Activated CD4-positive, alpha-beta T cell treated with anti-CD3 and anti-CD28 coated beads, Interleukin-2, amount 50 U/mL, for 24 hours (primary cell): ENCODE data around the gene MCF2L2.

Experiments
- DNase-seq, 2 donors: peaks; one replicate each; pipeline ENCODE4 v3.0.0-alpha.2; 2020; ENCODE audit warnings: low read depth in 1 of 2, low spot score in 1 of 2

The MCF2L2 gene

GRCh38 chr3:183328823-183329222, 99.6 kb downstream of the MCF2L2 start:
- no peak for DNase-seq

- no peak for DNase-seq
Observed at GRCh38 chr3:183328164-183328563, 100.3 kb downstream of the MCF2L2 start.

GRCh38 chr3:183327343-183327742, 101.1 kb downstream of the MCF2L2 start:
- no peak for DNase-seq

- no peak for DNase-seq
Observed at GRCh38 chr3:183324083-183324482, 104.3 kb downstream of the MCF2L2 start.

GRCh38 chr3:183319371-183319770, 109.0 kb downstream of the MCF2L2 start:
- no peak for DNase-seq

- no peak for DNase-seq
Observed at GRCh38 chr3:183318877-183319276, 109.5 kb downstream of the MCF2L2 start.

GRCh38 chr3:183317886-183318865, 110.2 kb downstream of the MCF2L2 start:
- DNase-seq, result no peak

- DNase-seq, result no peak
Observed at GRCh38 chr3:183317271-183317670, 111.1 kb downstream of the MCF2L2 start.

GRCh38 chr3:183315739-183316138, 112.7 kb downstream of the MCF2L2 start:
- no peak for DNase-seq

GRCh38 chr3:183313764-183314163, 114.7 kb downstream of the MCF2L2 start:
- no peak for DNase-seq

- no peak for DNase-seq
Observed at GRCh38 chr3:183313351-183313750, 115.1 kb downstream of the MCF2L2 start.

GRCh38 chr3:183312433-183312832, 116.0 kb downstream of the MCF2L2 start:
- DNase-seq, result no peak

- no peak for DNase-seq
Observed at GRCh38 chr3:183310936-183311335, 117.5 kb downstream of the MCF2L2 start.

GRCh38 chr3:183309276-183309675, 119.1 kb downstream of the MCF2L2 start:
- DNase-seq, result no peak

- no peak for DNase-seq
Observed at GRCh38 chr3:183308751-183309150, 119.7 kb downstream of the MCF2L2 start.

- DNase-seq, result no peak
Observed at GRCh38 chr3:183307749-183308148, 120.7 kb downstream of the MCF2L2 start.

GRCh38 chr3:183306798-183307671, 121.4 kb downstream of the MCF2L2 start:
- DNase-seq, result peak in 1 of 2 donors; percentile 35

GRCh38 chr3:183303690-183304089, 124.7 kb downstream of the MCF2L2 start:
- DNase-seq, result no peak

- no peak for DNase-seq
Observed at GRCh38 chr3:183301937-183302580, 126.4 kb downstream of the MCF2L2 start.

- no peak for DNase-seq
Observed at GRCh38 chr3:183300996-183301562, 127.3 kb downstream of the MCF2L2 start.

GRCh38 chr3:183299976-183300375, 128.4 kb downstream of the MCF2L2 start:
- no peak for DNase-seq
